OCI-LY7 (cell line): Measurements from ENCODE around the gene RPA1.

Experiments
- EZH2phosphoT487 ChIP-seq: fragments of 200-600 bp; sonication (generic); IDR thresholded peaks from 2 replicates; pipeline ENCODE4 v1.6.1; 2018; ENCODE audit warnings: low read depth, borderline replicate concordance, mild to moderate bottlenecking, mixed run types, antibody characterized with exemption, low read length, moderate library complexity, mixed read lengths
- TF ChIP-seq, protein P1 (sequence below): fragments of 200-600 bp; sonication (generic); conservative IDR thresholded peaks from 2 replicates; pipeline ENCODE4 v1.5.1; 2014; ENCODE audit warnings: mild to moderate bottlenecking, antibody characterized with exemption, low read length, moderate library complexity, mixed read lengths

- TF ChIP-seq, protein P1, sequence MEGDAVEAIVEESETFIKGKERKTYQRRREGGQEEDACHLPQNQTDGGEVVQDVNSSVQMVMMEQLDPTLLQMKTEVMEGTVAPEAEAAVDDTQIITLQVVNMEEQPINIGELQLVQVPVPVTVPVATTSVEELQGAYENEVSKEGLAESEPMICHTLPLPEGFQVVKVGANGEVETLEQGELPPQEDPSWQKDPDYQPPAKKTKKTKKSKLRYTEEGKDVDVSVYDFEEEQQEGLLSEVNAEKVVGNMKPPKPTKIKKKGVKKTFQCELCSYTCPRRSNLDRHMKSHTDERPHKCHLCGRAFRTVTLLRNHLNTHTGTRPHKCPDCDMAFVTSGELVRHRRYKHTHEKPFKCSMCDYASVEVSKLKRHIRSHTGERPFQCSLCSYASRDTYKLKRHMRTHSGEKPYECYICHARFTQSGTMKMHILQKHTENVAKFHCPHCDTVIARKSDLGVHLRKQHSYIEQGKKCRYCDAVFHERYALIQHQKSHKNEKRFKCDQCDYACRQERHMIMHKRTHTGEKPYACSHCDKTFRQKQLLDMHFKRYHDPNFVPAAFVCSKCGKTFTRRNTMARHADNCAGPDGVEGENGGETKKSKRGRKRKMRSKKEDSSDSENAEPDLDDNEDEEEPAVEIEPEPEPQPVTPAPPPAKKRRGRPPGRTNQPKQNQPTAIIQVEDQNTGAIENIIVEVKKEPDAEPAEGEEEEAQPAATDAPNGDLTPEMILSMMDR = no peak
- TF ChIP-seq EZH2phosphoT487 = no peak
Measured at GRCh38 chr17:1909985-1910384, 80.2 kb downstream of the RPA1 start.
